ENCODE results near the gene SCYGR2.

SCYGR2 gene

GRCh38 chr2:227570615-227571014 lies 28.1 kb upstream of the SCYGR2 start:
- Histone ChIP-seq H3K27ac (no peak overlapping the region), H3K36me3 (replicated peaks) (no peaks in the 10 kb centered on the region), H3K4me3 (ENCODE audit: low read depth, low read length) (no peak overlapping the region), H3K27me3 (replicated peaks) (no peaks in the 10 kb centered on the region)
- no peak for TF ChIP-seq CTCF (IDR thresholded peaks at IDR 0.05; ENCODE audit: low read depth, low read length, missing control alignments)
- in situ Hi-C loops (cut with HindIII; ENCODE audit: low pct_ligation_motif_present, low sequenced_read_pairs), result no loop called here
- DNase-seq, result no peak

GRCh38 chr2:227576110-227576509 lies 22.6 kb upstream of the SCYGR2 start:
- no peak overlapping the region for H3K4me3 ChIP-seq (ENCODE audit: low read depth, low read length)
- no peak for DNase-seq
- no peak overlapping the region for H3K27ac ChIP-seq
- no peaks in the 10 kb centered on the region for H3K27me3 ChIP-seq (replicated peaks)
- H3K36me3 ChIP-seq (replicated peaks), result no peaks in the 10 kb centered on the region
- no peak for TF ChIP-seq CTCF (IDR thresholded peaks at IDR 0.05; ENCODE audit: low read depth, low read length, missing control alignments)
- in situ Hi-C loops (cut with HindIII; ENCODE audit: low pct_ligation_motif_present, low sequenced_read_pairs), result no loop called here

GRCh38 chr2:227576812-227577211 lies 21.9 kb upstream of the SCYGR2 start:
- Histone ChIP-seq H3K27ac (no peak overlapping the region), H3K36me3 (replicated peaks) (no peaks in the 10 kb centered on the region), H3K4me3 (ENCODE audit: low read depth, low read length) (no peak overlapping the region), H3K27me3 (replicated peaks) (no peaks in the 10 kb centered on the region)
- TF ChIP-seq CTCF (IDR thresholded peaks at IDR 0.05; ENCODE audit: low read depth, low read length, missing control alignments), result no peak
- no peak for DNase-seq
- in situ Hi-C loops (cut with HindIII; ENCODE audit: low pct_ligation_motif_present, low sequenced_read_pairs), result no loop called here

- Histone ChIP-seq H3K36me3 (replicated peaks) (no peaks in the 10 kb centered on the region), H3K4me3 (ENCODE audit: low read depth, low read length) (no peak overlapping the region), H3K27ac (no peak overlapping the region), H3K27me3 (replicated peaks) (no peaks in the 10 kb centered on the region)
- TF ChIP-seq CTCF (IDR thresholded peaks at IDR 0.05; ENCODE audit: low read depth, low read length, missing control alignments), result no peak
- no peak for DNase-seq
- in situ Hi-C loops (cut with HindIII; ENCODE audit: low pct_ligation_motif_present, low sequenced_read_pairs), result no loop called here
These were observed 21.1 kb upstream of the SCYGR2 start for GRCh38 chr2:227577555-227577954.

- Histone ChIP-seq H3K4me3 (ENCODE audit: low read depth, low read length) (no peak overlapping the region), H3K27ac (no peak overlapping the region), H3K36me3 (replicated peaks) (no peaks in the 10 kb centered on the region), H3K27me3 (replicated peaks) (no peaks in the 10 kb centered on the region)
- TF ChIP-seq CTCF (IDR thresholded peaks at IDR 0.05; ENCODE audit: low read depth, low read length, missing control alignments), result no peak
- in situ Hi-C loops (cut with HindIII; ENCODE audit: low pct_ligation_motif_present, low sequenced_read_pairs), result no loop called here
- DNase-seq, result no peak
These were observed 20.1 kb upstream of the SCYGR2 start for GRCh38 chr2:227578642-227579041.

GRCh38 chr2:227579791-227580190 lies 18.9 kb upstream of the SCYGR2 start:
- in situ Hi-C loops (cut with HindIII; ENCODE audit: low pct_ligation_motif_present, low sequenced_read_pairs), result no loop called here
- DNase-seq, result no peak
- H3K27ac ChIP-seq, result no peak overlapping the region
- TF ChIP-seq CTCF (IDR thresholded peaks at IDR 0.05; ENCODE audit: low read depth, low read length, missing control alignments), result no peak
- no peaks in the 10 kb centered on the region for H3K27me3 ChIP-seq (replicated peaks)
- H3K36me3 ChIP-seq (replicated peaks), result no peaks in the 10 kb centered on the region
- H3K4me3 ChIP-seq (ENCODE audit: low read depth, low read length), result no peak overlapping the region

Measured in brain microvascular endothelial cell (primary cell).